Breast epithelium (tissue), 3 donors: ENCODE results near the gene KLF17.

Source experiments
- CTCF ChIP-seq, 3 donors: fragments of 450-650 bp; IDR thresholded peaks; one replicate each; pipeline ENCODE4 v1.5.1; 2016 to 2017; ENCODE audit warnings: antibody characterized with exemption in 3 of 3, mild to moderate bottlenecking in 3 of 3, moderate library complexity in 3 of 3
- POLR2A ChIP-seq: fragments of 450-650 bp; IDR thresholded peaks from one replicate; pipeline ENCODE4 v1.6.1; 2016; ENCODE audit warnings: antibody characterized with exemption, mild to moderate bottlenecking, moderate library complexity

DNA sequence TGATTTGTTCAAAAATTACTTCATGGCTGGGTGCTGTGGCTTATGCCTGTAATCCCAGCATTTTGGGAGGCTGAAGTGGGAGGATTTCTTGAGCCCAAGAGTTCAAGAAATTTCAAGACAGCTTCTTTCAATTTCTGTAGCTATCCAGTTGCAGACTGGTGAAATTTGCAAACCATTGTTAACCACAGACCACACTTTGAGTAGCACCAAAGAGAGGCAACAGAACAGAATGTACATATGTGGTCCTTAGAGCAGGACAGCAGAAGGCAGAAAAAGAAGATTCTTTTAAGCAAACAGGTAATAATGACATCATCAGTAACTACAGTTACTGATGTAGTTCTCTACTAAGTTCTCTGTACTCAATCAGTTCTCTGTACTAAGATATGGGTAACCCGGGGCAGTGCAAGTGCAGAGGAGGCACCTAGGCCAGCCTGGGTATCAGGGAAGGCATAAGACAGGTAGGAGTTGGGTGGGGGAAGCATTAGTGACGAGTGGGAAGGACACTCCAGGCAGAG lies 5.5 kb upstream of the KLF17 start:
- TF ChIP-seq CTCF (IDR thresholded peaks at IDR 0.05) (no peak), POLR2A (no peak)
